WTC11 (cell line): ENCODE measurements around the gene ATP5ME. TPM values are rescaled to one million over a fixed set of nuclear protein-coding genes. Genes with fewer than 3 reads are reported as not detected.
A peak's percentile ranks its signal among the peaks of the same experiment; 100 is the strongest.

Experiments
- ATAC-seq: fragments of 200-7000 bp; cut with Tn5 transposase; 2 replicates; pipeline ENCODE4 v1.10.0; 2021; ENCODE audit warnings: mild to moderate bottlenecking, moderate library complexity
- CTCF ChIA-PET: fragments of 300-600 bp; sonication (Branson Sonifier 250); formaldehyde crosslinking; loops from one replicate; lab custom pipeline; 2021; ENCODE audit warnings: antibody characterized with exemption; lab: Charles Lee
- POLR2A ChIA-PET: fragments of 350-600 bp; sonication (Branson Sonifier 250); formaldehyde crosslinking; loops from one replicate; lab custom pipeline; 2021; ENCODE audit warnings: antibody characterized with exemption; lab: Charles Lee
- DNase-seq: peaks from one replicate; pipeline ENCODE4 v3.0.0; 2021; ENCODE audit warnings: low spot score
- H3K27ac Mint-ChIP-seq: 2 replicates; pipeline ENCODE4 v1.8.0; 2021; ENCODE audit warnings: mixed read lengths
- H3K27me3 Mint-ChIP-seq: 2 replicates; pipeline ENCODE4 v1.8.0; 2021; ENCODE audit warnings: low read depth, mild to moderate bottlenecking, moderate library complexity, mixed read lengths
- H3K36me3 Mint-ChIP-seq: 2 replicates; pipeline ENCODE4 v1.8.0; 2021; ENCODE audit warnings: mixed read lengths
- H3K4me1 Mint-ChIP-seq: 2 replicates; pipeline ENCODE4 v1.8.0; 2022; ENCODE audit warnings: mixed read lengths
- H3K4me3 Mint-ChIP-seq: 2 replicates; pipeline ENCODE4 v1.8.0; 2021; ENCODE audit warnings: mild to moderate bottlenecking, moderate library complexity, mixed read lengths
- H3K9me3 Mint-ChIP-seq: 2 replicates; pipeline ENCODE4 v1.8.0; 2021; ENCODE audit warnings: mixed read lengths
- AFF4 ChIP-seq: sonication (generic); formaldehyde crosslinking; IDR thresholded peaks from 2 replicates; pipeline ENCODE4 v1.8.1; 2023; ENCODE audit warnings: mild to moderate bottlenecking, missing genetic modification reagents, borderline replicate concordance
- ARID4B ChIP-seq: sonication (generic); formaldehyde crosslinking; IDR thresholded peaks from 2 replicates; pipeline ENCODE4 v1.8.0; 2023; ENCODE audit warnings: missing genetic modification reagents, mild to moderate bottlenecking, borderline replicate concordance
- ETV6 ChIP-seq: sonication (generic); formaldehyde crosslinking; IDR thresholded peaks from 2 replicates; pipeline ENCODE4 v1.8.1; 2022; ENCODE audit warnings: mild to moderate bottlenecking, missing genetic modification reagents
- FOXP4 ChIP-seq: sonication (generic); formaldehyde crosslinking; IDR thresholded peaks from 2 replicates; pipeline ENCODE4 v1.8.0; 2022; ENCODE audit warnings: mild to moderate bottlenecking, missing genetic modification reagents
- GABPB1 ChIP-seq: sonication (generic); formaldehyde crosslinking; IDR thresholded peaks from 2 replicates; pipeline ENCODE4 v1.8.1; 2023; ENCODE audit warnings: mild to moderate bottlenecking, missing genetic modification reagents
- JAZF1 ChIP-seq: fragments of 250-450 bp; sonication (Bioruptor Pico); IDR thresholded peaks from 2 replicates; pipeline ENCODE4 v1.9.0; 2021; ENCODE audit warnings: moderate library complexity, mild to moderate bottlenecking, inconsistent platforms
- KAT7 ChIP-seq: sonication (generic); formaldehyde crosslinking; IDR thresholded peaks from 2 replicates; pipeline ENCODE4 v1.8.1; 2023; ENCODE audit warnings: missing genetic modification reagents, mild to moderate bottlenecking, borderline replicate concordance
- NR1H2 ChIP-seq: sonication (generic); formaldehyde crosslinking; IDR thresholded peaks from 2 replicates; pipeline ENCODE4 v1.9.0; 2021; ENCODE audit warnings: mild to moderate bottlenecking, moderate library complexity, missing genetic modification reagents
- NR3C1 ChIP-seq: sonication (generic); formaldehyde crosslinking; conservative IDR thresholded peaks from 2 replicates; pipeline ENCODE4 v1.8.1; 2023; ENCODE audit warnings: low read depth, mild to moderate bottlenecking, missing genetic modification reagents
- PRDM15 ChIP-seq: sonication (generic); formaldehyde crosslinking; IDR thresholded peaks from 2 replicates; pipeline ENCODE4 v1.8.0; 2022; ENCODE audit warnings: missing genetic modification reagents
- PRRX2 ChIP-seq: fragments of 250-450 bp; sonication (Bioruptor Pico); IDR thresholded peaks from 2 replicates; pipeline ENCODE4 v1.8.0; 2021; ENCODE audit warnings: mild to moderate bottlenecking
- SOX15 ChIP-seq: fragments of 250-450 bp; sonication (Bioruptor Pico); IDR thresholded peaks from 2 replicates; pipeline ENCODE4 v1.9.0; 2021; ENCODE audit warnings: mild to moderate bottlenecking
- total RNA-seq: library from RNA; stranded (reverse); gene quantifications from 3 replicates; pipeline ENCODE4 v1.2.3, GENCODE V29; 2021

ATP5ME gene
- total RNA-seq, 1 experiment from 2014 or later: 468 TPM

- ChIA-PET POLR2A (interaction anchor here (0.6 kb wide), 1 partner anchor 8 kb away, joined by 5 read pairs; no protein-coding TSS in a partner anchor), CTCF (interaction anchor here (0.6 to 0.9 kb wide), 2 partner anchors 32 to 49 kb away, joined by 3 read pairs; no protein-coding TSS in a partner anchor)
- Mint-ChIP-seq H3K4me3 (no peak overlapping the region), H3K27ac (no peak overlapping the region), H3K9me3 (no peaks in the 10 kb centered on the region), H3K27me3 (peaks cover 3% of the 10 kb centered on the region; the same call in 1 of the 2 replicates), H3K36me3 (no peaks in the 10 kb centered on the region), H3K4me1 (0 out of 2 replicates have a peak, but pooled peaks cover 4% of the 10 kb centered on the region)
- DNase-seq (no peak), ATAC-seq (no peak)
- TF ChIP-seq ETV6 (CRISPR knock-in tag) (no peak), NR1H2 (CRISPR knock-in tag) (no peak), PRRX2 (CRISPR knock-in tag) (no peak), NR3C1 (no peak)
Measured at GRCh38 chr4:651884-652642, 22.0 kb downstream of the ATP5ME start.

GRCh38 chr4:650951-651883 lies 22.9 kb downstream of the ATP5ME start:
- no peaks in the 10 kb centered on the region for H3K36me3 Mint-ChIP-seq
- H3K27me3 Mint-ChIP-seq: peaks cover 6% of the 10 kb centered on the region; the same call in 1 of the 2 replicates
- ATAC-seq (peak; percentile 46), DNase-seq (peak; percentile 32)
- no peak for TF ChIP-seq FOXP4
- POLR2A ChIA-PET: interaction anchor here (0.6 kb wide), 1 partner anchor 488 kb away, joined by 4 read pairs; no protein-coding TSS in a partner anchor
- H3K9me3 Mint-ChIP-seq: no peaks in the 10 kb centered on the region
- no peak overlapping the region for H3K4me3 Mint-ChIP-seq
- H3K27ac Mint-ChIP-seq: no peak overlapping the region
- H3K4me1 Mint-ChIP-seq: 0 out of 2 replicates have a peak, but pooled peaks cover 4% of the 10 kb centered on the region
- CTCF ChIA-PET: interaction anchor here (0.6 to 0.9 kb wide), 2 partner anchors 32 to 48 kb away, joined by 3 read pairs; no protein-coding TSS in a partner anchor

GRCh38 chr4:650461-650860 lies 23.6 kb downstream of the ATP5ME start:
- Mint-ChIP-seq H3K27me3 (peaks cover 3% of the 10 kb centered on the region; the same call in 1 of the 2 replicates), H3K4me1 (0 out of 2 replicates have a peak, but pooled peaks cover 4% of the 10 kb centered on the region), H3K36me3 (no peaks in the 10 kb centered on the region), H3K27ac (no peak overlapping the region), H3K9me3 (no peaks in the 10 kb centered on the region), H3K4me3 (no peak overlapping the region)
- ChIA-PET CTCF (no interaction called here), POLR2A (no interaction called here)
- no peak for ATAC-seq
- DNase-seq: no peak
- no peak for TF ChIP-seq KAT7 (CRISPR knock-in tag)
- TF ChIP-seq PRDM15 (CRISPR knock-in tag): no peak
- no peak for TF ChIP-seq AFF4 (CRISPR knock-in tag)
- no peak for TF ChIP-seq JAZF1 (CRISPR knock-in tag)
- TF ChIP-seq SOX15 (CRISPR knock-in tag): no peak
- no peak for TF ChIP-seq ARID4B
- no peak for TF ChIP-seq GABPB1 (CRISPR knock-in tag)
